HG02763 (cell line): ENCODE data around the gene GLIS1.

Experiments used
- ATAC-seq: cut with Tn5 transposase; IDR thresholded peaks from one replicate; pipeline ENCODE4 v1.9.1; 2021; ENCODE audit warnings: mild to moderate bottlenecking, moderate library complexity; ENCODE audit not compliant: unreplicated experiment

Gene GLIS1

GRCh38 chr1:53619367-53620060, 119.5 kb downstream of the GLIS1 start:
- no peak for ATAC-seq

GRCh38 chr1:53618500-53619366, 120.2 kb downstream of the GLIS1 start:
- no peak for ATAC-seq

GRCh38 chr1:53617851-53618499, 121.0 kb downstream of the GLIS1 start:
- no peak for ATAC-seq

GRCh38 chr1:53617382-53617781, 121.6 kb downstream of the GLIS1 start:
- no peak for ATAC-seq

GRCh38 chr1:53616927-53617326, 122.0 kb downstream of the GLIS1 start:
- ATAC-seq, result no peak

GRCh38 chr1:53616511-53616910, 122.5 kb downstream of the GLIS1 start:
- no peak for ATAC-seq

- no peak for ATAC-seq
Measured at GRCh38 chr1:53615101-53615500, 123.9 kb downstream of the GLIS1 start.

- no peak for ATAC-seq
Measured at GRCh38 chr1:53614231-53615021, 124.5 kb downstream of the GLIS1 start.

- no peak for ATAC-seq
Measured at GRCh38 chr1:53608676-53609075, 130.3 kb downstream of the GLIS1 start.

- ATAC-seq, result no peak
Measured at GRCh38 chr1:53608071-53608470, 130.9 kb downstream of the GLIS1 start.

- no peak for ATAC-seq
Measured at GRCh38 chr1:53606651-53607051, 132.3 kb downstream of the GLIS1 start.

- ATAC-seq, result no peak
Measured at GRCh38 chr1:53606197-53606596, 132.8 kb downstream of the GLIS1 start.

- no peak for ATAC-seq
Measured at GRCh38 chr1:53605181-53605580, 133.8 kb downstream of the GLIS1 start.

GRCh38 chr1:53604291-53604919, 134.6 kb downstream of the GLIS1 start:
- no peak for ATAC-seq

GRCh38 chr1:53603431-53603830, 135.5 kb downstream of the GLIS1 start:
- ATAC-seq, result no peak

GRCh38 chr1:53601867-53602775, 136.8 kb downstream of the GLIS1 start:
- ATAC-seq, result no peak

- no peak for ATAC-seq
Measured at GRCh38 chr1:53601031-53601745, 137.8 kb downstream of the GLIS1 start.

GRCh38 chr1:53600561-53600960, 138.4 kb downstream of the GLIS1 start:
- no peak for ATAC-seq

GRCh38 chr1:53600001-53600400, 139.0 kb downstream of the GLIS1 start:
- no peak for ATAC-seq
